GM12878 (cell line): ENCODE data around the gene CD63. TPM values are rescaled to one million over a fixed set of nuclear protein-coding genes. Genes with fewer than 3 reads are reported as not detected.

Experiments used
- ATAC-seq: fragments of 200-7000 bp; cut with Tn5 transposase; 3 replicates; pipeline ENCODE4 v1.9.1; 2020; ENCODE audit warnings: mild to moderate bottlenecking, moderate library complexity
- BruUV-seq: library from RNA; stranded (reverse); fragments of 400-500 nt; replicated peaks from 2 replicates; lab custom pipeline; 2021; lab: Mats Ljungman, UMichigan
- CTCF ChIA-PET: fragments of 300-600 bp; sonication (Branson Sonifier 250); formaldehyde crosslinking; extraction: SDS; loops from one replicate; lab custom pipeline; 2021; ENCODE audit warnings: inconsistent platforms; lab: Yijun Ruan, JAX
- POLR2A ChIA-PET: fragments of 350-600 bp; formaldehyde crosslinking; extraction: SDS; loops from one replicate; lab custom pipeline; 2021; ENCODE audit warnings: inconsistent platforms; lab: Charles Lee
- RAD21 ChIA-PET: fragments of 300-600 bp; sonication (Branson Sonifier 250); formaldehyde crosslinking; loops from one replicate; lab custom pipeline; 2023; ENCODE audit warnings: antibody characterized with exemption; ENCODE audit not compliant: unreplicated experiment; lab: Charles Lee
- SMC1A ChIA-PET: fragments of 300-600 bp; sonication (Branson Sonifier 250); formaldehyde crosslinking; loops from one replicate; lab custom pipeline; 2023; ENCODE audit not compliant: unreplicated experiment, uncharacterized antibody; lab: Charles Lee
- DNase-seq: peaks from one replicate; pipeline ENCODE4 v3.0.0-alpha.2; 2011; ENCODE audit warnings: low read depth, low spot score
- FAIRE-seq: peaks from 3 replicates; lab custom pipeline; 2011; peaks lifted over from hg19 to GRCh38; lab: Jason Lieb, UNC
- H2AFZ ChIP-seq: 2 replicates; pipeline ENCODE4 v1.6.0; 2011; ENCODE audit warnings: low read depth, low read length, control low read depth; ENCODE audit not compliant: control insufficient read depth
- H3K27ac ChIP-seq: 2 replicates; pipeline ENCODE4 v1.5.1; 2011; ENCODE audit warnings: control low read depth; ENCODE audit not compliant: control insufficient read depth, insufficient read depth
- H3K27me3 ChIP-seq, 2 experiments: replicated peaks in 1 of 2; 2 replicates each; pipeline versions ENCODE4 v1.6.0 to v1.6.1; 2011; ENCODE audit warnings: low read length in 1 of 2; ENCODE audit not compliant: control insufficient read depth in 2 of 2, insufficient read depth in 2 of 2
- H3K36me3 ChIP-seq, 2 experiments: 2 replicates each; pipeline ENCODE4 v1.5.1; 2011; ENCODE audit warnings: low read length in 1 of 2; ENCODE audit not compliant: control insufficient read depth in 2 of 2, insufficient read depth in 2 of 2
- H3K4me1 ChIP-seq: 2 replicates; pipeline ENCODE4 v1.6.1; 2011; ENCODE audit warnings: mild to moderate bottlenecking, low read length, moderate library complexity, mixed read lengths; ENCODE audit not compliant: control insufficient read depth, insufficient read depth
- H3K4me2 ChIP-seq: 2 replicates; pipeline ENCODE4 v1.6.0; 2011; ENCODE audit warnings: control low read depth; ENCODE audit not compliant: control insufficient read depth, insufficient read depth
- H3K4me3 ChIP-seq: fragments of 200-600 bp; sonication (generic); 2 replicates; pipeline ENCODE4 v1.5.1; 2016
- H3K79me2 ChIP-seq: 2 replicates; pipeline ENCODE4 v1.6.0; 2011; ENCODE audit warnings: low read length; ENCODE audit not compliant: control insufficient read depth, insufficient read depth
- H3K9ac ChIP-seq: 2 replicates; pipeline ENCODE4 v1.8.0; 2011; ENCODE audit warnings: low read length, control low read depth, mixed read lengths; ENCODE audit not compliant: control insufficient read depth, insufficient read depth
- H3K9me3 ChIP-seq: replicated peaks from 3 replicates; pipeline ENCODE4 v1.5.1; 2011; ENCODE audit warnings: mild to moderate bottlenecking, low read length; ENCODE audit not compliant: control insufficient read depth, insufficient read depth
- H4K20me1 ChIP-seq: 2 replicates; pipeline ENCODE4 v1.6.0; 2011; ENCODE audit not compliant: control insufficient read depth, insufficient read depth
- BHLHE40 ChIP-seq, 2 experiments: fragments of 450-650 bp in 1 of 2; IDR thresholded peaks; 2 replicates each; pipeline ENCODE4 v1.6.1; 2011 to 2017; ENCODE audit warnings: low read depth in 2 of 2, borderline replicate concordance in 1 of 2, improper control_type of control experiment in 1 of 2, low read length in 1 of 2, mild to moderate bottlenecking in 1 of 2
- CHD1 ChIP-seq: IDR thresholded peaks from 2 replicates; pipeline ENCODE4 v1.6.1; 2012; ENCODE audit warnings: low read depth, low read length, improper control_type of control experiment
- GATAD2B ChIP-seq: fragments of 450-650 bp; conservative IDR thresholded peaks from 2 replicates; pipeline ENCODE4 v1.6.1; 2017; ENCODE audit warnings: low read depth, mild to moderate bottlenecking, moderate library complexity
- MYC ChIP-seq: IDR thresholded peaks from 2 replicates; pipeline ENCODE4 v1.6.1; 2011; ENCODE audit warnings: mild to moderate bottlenecking, low read length, moderate library complexity, inconsistent platforms; ENCODE audit not compliant: insufficient read depth, insufficient replicate concordance, insufficient read length, severe bottlenecking
- PAX8 ChIP-seq: fragments of 450-650 bp; IDR thresholded peaks from 2 replicates; pipeline ENCODE4 v1.6.1; 2017; ENCODE audit warnings: mild to moderate bottlenecking, moderate library complexity
- POLR2A ChIP-seq: IDR thresholded peaks from 2 replicates; pipeline ENCODE4 v1.6.1; 2011; ENCODE audit warnings: low read depth, mild to moderate bottlenecking, low read length
- RAD51 ChIP-seq: fragments of 450-650 bp; IDR thresholded peaks from 2 replicates; pipeline ENCODE4 v1.6.1; 2016; ENCODE audit warnings: moderate library complexity, mild to moderate bottlenecking, inconsistent platforms
- RELA ChIP-seq: fragments of 450-650 bp; IDR thresholded peaks from 2 replicates; pipeline ENCODE4 v1.8.0; 2014; ENCODE audit warnings: borderline replicate concordance; ENCODE audit not compliant: partially characterized antibody
- SMAD5 ChIP-seq: IDR thresholded peaks from 2 replicates; pipeline ENCODE4 v1.6.1; 2016; ENCODE audit warnings: antibody characterized with exemption, low read depth
- WGBS: methylation state at CpG from one replicate; pipeline ENCODE4 v1.1.6; 2016; ENCODE audit warnings: low lambda C conversion rate; ENCODE audit not compliant: insufficient replicate concordance, insufficient coverage; ENCODE audit errors: missing lambda C conversion rate; 5-methylcytosine and 5-hydroxymethylcytosine counted together
- in situ Hi-C: fragments of 300-500 bp; cut with MboI; formaldehyde crosslinking; loops from 9 replicates; pipeline ENCODE4 v1.14.3; 2018; ENCODE audit warnings: mixed read lengths
- intact Hi-C: fragments of 100-400 bp; cut with micrococcal nuclease; formaldehyde crosslinking; loops from one replicate; pipeline ENCODE4 v1.14.2; 2022; ENCODE audit not compliant: unreplicated experiment
- polyA plus RNA-seq, 11 experiments: library from polyadenylated mRNA; depleted of rRNA in 4 of 11; unstranded in 6 of 11; stranded (reverse) in 5 of 11; fragments of >200 nt; fragmentation: Nextera tagmentation in 4 of 11; fragmentation: Illumina TruSeq in 1 of 11; extraction: Ambion mirVana in 4 of 11; extraction: Trizol in 1 of 11; gene quantifications; 1 replicate in 1 of 11; 2 replicates in 10 of 11; pipeline versions ENCODE4 v1.2.1 to v1.2.3, GENCODE V29; 2011 to 2016; ENCODE audit warnings: inconsistent platforms in 2 of 11, missing spikeins in 2 of 11, low read depth in 1 of 11
- total RNA-seq, 4 experiments: library from RNA; depleted of rRNA in 3 of 4; stranded (reverse); fragments of >200 nt in 3 of 4; fragmentation: Illumina TruSeq in 1 of 4; extraction: Trizol in 1 of 4; gene quantifications; 2 replicates each; pipeline versions ENCODE4 v1.2.1 to v1.2.3, GENCODE V29; 2013 to 2021
- TF ChIP-seq, protein P1 (sequence below): fragments of 150-350 bp; IDR thresholded peaks from 2 replicates; pipeline ENCODE4 v1.6.1; 2016; ENCODE audit warnings: low read depth, low read length
- TF ChIP-seq, protein P2 (sequence below): fragments of 450-650 bp; IDR thresholded peaks from 2 replicates; pipeline ENCODE4 v1.6.1; 2017; ENCODE audit warnings: mild to moderate bottlenecking, low read depth, inconsistent platforms; ENCODE audit not compliant: poor library complexity, severe bottlenecking
- TF ChIP-seq, protein P3 (sequence below): fragments of 450-650 bp; IDR thresholded peaks from 2 replicates; pipeline ENCODE4 v1.6.1; 2017; ENCODE audit warnings: low read depth, mild to moderate bottlenecking, moderate library complexity
- TF ChIP-seq, protein P4 (sequence below): IDR thresholded peaks from 2 replicates; pipeline ENCODE4 v1.6.1; 2011; ENCODE audit warnings: low read depth, mild to moderate bottlenecking, low read length, moderate library complexity, borderline replicate concordance; ENCODE audit errors: extremely low read depth

The CD63 gene
- total and polyA plus RNA-seq, 10 of the 15 experiments (the other 5 are each of a cell fraction or from before 2014, with no cell fraction given), result 147 to 220 (median 183) TPM

DNA sequence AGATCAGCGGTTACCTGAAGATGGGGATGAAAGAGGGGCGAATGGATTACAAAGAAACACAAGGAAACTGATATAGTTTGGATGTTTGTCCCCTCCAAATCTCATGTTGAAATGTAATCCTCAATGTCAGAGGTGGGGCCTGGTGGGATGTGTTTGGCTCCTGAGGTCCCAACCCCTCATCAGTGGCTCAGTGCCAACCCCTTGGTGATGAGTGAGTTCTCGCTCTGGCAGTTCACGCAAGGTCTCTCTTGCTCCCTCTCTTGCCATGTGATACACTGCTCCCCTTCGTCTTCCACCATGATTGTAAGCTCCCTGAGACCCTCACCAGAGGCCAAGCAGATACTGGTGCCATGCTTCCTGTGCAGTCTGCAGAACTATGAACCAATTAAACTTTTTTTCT, 49.1 kb downstream of the CD63 start:
- no peak overlapping the region for H3K4me2 ChIP-seq
- no peaks in the 10 kb centered on the region for H3K9me3 ChIP-seq
- ChIA-PET RAD21 (no interaction called here), POLR2A (no interaction called here), SMC1A (no interaction called here), CTCF (no interaction called here)
- WGBS, result 62% methylated on average over 5 of the region's 5 CpGs
- DNase-seq (no peak), FAIRE-seq (no peak), ATAC-seq (no peak)
- no peak overlapping the region for H3K4me3 ChIP-seq
- H3K9ac ChIP-seq, result no peak overlapping the region
- H4K20me1 ChIP-seq, result no peaks in the 10 kb centered on the region
- H3K27me3 ChIP-seq, result no peaks in the 10 kb centered on the region
- intact Hi-C loops (no loop called here), in situ Hi-C loops (no loop called here)
- H3K27ac ChIP-seq, result no peak overlapping the region
- no peak overlapping the region for H2AFZ ChIP-seq
- no TSS peak for BruUV-seq
- no peaks in the 10 kb centered on the region for H3K36me3 ChIP-seq
- H3K4me1 ChIP-seq, result peaks cover 10% of the 10 kb centered on the region
- H3K79me2 ChIP-seq, result no peaks in the 10 kb centered on the region
- TF ChIP-seq RELA (no peak), PAX8 (no peak), MYC (no peak), GATAD2B (no peak), BHLHE40 (IDR thresholded peaks at IDR 0.05; ENCODE audit: borderline replicate concordance in 1 of 2, low read depth in 2 of 2, low read length in 1 of 2) (no peak), POLR2A (no peak), CHD1 (no peak), RAD51 (no peak), SMAD5 (no peak)
- TF ChIP-seq, protein P1, sequence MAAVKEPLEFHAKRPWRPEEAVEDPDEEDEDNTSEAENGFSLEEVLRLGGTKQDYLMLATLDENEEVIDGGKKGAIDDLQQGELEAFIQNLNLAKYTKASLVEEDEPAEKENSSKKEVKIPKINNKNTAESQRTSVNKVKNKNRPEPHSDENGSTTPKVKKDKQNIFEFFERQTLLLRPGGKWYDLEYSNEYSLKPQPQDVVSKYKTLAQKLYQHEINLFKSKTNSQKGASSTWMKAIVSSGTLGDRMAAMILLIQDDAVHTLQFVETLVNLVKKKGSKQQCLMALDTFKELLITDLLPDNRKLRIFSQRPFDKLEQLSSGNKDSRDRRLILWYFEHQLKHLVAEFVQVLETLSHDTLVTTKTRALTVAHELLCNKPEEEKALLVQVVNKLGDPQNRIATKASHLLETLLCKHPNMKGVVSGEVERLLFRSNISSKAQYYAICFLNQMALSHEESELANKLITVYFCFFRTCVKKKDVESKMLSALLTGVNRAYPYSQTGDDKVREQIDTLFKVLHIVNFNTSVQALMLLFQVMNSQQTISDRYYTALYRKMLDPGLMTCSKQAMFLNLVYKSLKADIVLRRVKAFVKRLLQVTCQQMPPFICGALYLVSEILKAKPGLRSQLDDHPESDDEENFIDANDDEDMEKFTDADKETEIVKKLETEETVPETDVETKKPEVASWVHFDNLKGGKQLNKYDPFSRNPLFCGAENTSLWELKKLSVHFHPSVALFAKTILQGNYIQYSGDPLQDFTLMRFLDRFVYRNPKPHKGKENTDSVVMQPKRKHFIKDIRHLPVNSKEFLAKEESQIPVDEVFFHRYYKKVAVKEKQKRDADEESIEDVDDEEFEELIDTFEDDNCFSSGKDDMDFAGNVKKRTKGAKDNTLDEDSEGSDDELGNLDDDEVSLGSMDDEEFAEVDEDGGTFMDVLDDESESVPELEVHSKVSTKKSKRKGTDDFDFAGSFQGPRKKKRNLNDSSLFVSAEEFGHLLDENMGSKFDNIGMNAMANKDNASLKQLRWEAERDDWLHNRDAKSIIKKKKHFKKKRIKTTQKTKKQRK, result no peak
- TF ChIP-seq, protein P2, sequence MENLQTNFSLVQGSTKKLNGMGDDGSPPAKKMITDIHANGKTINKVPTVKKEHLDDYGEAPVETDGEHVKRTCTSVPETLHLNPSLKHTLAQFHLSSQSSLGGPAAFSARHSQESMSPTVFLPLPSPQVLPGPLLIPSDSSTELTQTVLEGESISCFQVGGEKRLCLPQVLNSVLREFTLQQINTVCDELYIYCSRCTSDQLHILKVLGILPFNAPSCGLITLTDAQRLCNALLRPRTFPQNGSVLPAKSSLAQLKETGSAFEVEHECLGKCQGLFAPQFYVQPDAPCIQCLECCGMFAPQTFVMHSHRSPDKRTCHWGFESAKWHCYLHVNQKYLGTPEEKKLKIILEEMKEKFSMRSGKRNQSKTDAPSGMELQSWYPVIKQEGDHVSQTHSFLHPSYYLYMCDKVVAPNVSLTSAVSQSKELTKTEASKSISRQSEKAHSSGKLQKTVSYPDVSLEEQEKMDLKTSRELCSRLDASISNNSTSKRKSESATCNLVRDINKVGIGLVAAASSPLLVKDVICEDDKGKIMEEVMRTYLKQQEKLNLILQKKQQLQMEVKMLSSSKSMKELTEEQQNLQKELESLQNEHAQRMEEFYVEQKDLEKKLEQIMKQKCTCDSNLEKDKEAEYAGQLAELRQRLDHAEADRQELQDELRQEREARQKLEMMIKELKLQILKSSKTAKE, result no peak
- TF ChIP-seq, protein P3, sequence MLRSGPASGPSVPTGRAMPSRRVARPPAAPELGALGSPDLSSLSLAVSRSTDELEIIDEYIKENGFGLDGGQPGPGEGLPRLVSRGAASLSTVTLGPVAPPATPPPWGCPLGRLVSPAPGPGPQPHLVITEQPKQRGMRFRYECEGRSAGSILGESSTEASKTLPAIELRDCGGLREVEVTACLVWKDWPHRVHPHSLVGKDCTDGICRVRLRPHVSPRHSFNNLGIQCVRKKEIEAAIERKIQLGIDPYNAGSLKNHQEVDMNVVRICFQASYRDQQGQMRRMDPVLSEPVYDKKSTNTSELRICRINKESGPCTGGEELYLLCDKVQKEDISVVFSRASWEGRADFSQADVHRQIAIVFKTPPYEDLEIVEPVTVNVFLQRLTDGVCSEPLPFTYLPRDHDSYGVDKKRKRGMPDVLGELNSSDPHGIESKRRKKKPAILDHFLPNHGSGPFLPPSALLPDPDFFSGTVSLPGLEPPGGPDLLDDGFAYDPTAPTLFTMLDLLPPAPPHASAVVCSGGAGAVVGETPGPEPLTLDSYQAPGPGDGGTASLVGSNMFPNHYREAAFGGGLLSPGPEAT, result no peak
- TF ChIP-seq, protein P4, sequence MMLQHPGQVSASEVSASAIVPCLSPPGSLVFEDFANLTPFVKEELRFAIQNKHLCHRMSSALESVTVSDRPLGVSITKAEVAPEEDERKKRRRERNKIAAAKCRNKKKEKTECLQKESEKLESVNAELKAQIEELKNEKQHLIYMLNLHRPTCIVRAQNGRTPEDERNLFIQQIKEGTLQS, result no peak
